DOHH2 (cell line): ENCODE measurements around the gene NCKIPSD.

Source experiments
- CTCF ChIP-seq: fragments of 200-600 bp; sonication (generic); IDR thresholded peaks from one replicate; pipeline ENCODE4 v1.5.1; 2014; ENCODE audit warnings: antibody characterized with exemption, mild to moderate bottlenecking, low read depth, low read length; ENCODE audit not compliant: poor library complexity, severe bottlenecking
- EZH2phosphoT487 ChIP-seq: fragments of 200-600 bp; sonication (generic); IDR thresholded peaks from 2 replicates; pipeline ENCODE4 v1.6.1; 2017; ENCODE audit warnings: borderline replicate concordance, mild to moderate bottlenecking, antibody characterized with exemption, low read length, moderate library complexity, mixed read lengths

GRCh38 chr3:48695393-48695753 lies 9.7 kb upstream of the NCKIPSD start:
- TF ChIP-seq EZH2phosphoT487, result no peak
- no peak for TF ChIP-seq CTCF
